Kidney epithelial cell (primary cell): ENCODE measurements around the gene WDR89. TPM values are rescaled to one million over a fixed set of nuclear protein-coding genes. Genes with fewer than 3 reads are reported as not detected.

Experiments used
- DNase-seq: peaks from one replicate; pipeline ENCODE4 v3.0.0-alpha.2; 2010; ENCODE audit warnings: low read depth
- H3K27me3 ChIP-seq: 2 replicates; pipeline ENCODE4 v1.6.0; 2011; ENCODE audit warnings: low read length; ENCODE audit not compliant: control insufficient read depth, insufficient read depth
- H3K36me3 ChIP-seq: 2 replicates; pipeline ENCODE4 v1.5.1; 2011; ENCODE audit warnings: low read length; ENCODE audit not compliant: control insufficient read depth, insufficient read depth
- H3K4me3 ChIP-seq: 2 replicates; pipeline ENCODE4 v1.5.1; 2011; ENCODE audit warnings: low read depth, mild to moderate bottlenecking, control low read depth, low read length
- CTCF ChIP-seq: IDR thresholded peaks from 2 replicates; pipeline ENCODE4 v1.5.1; 2011; ENCODE audit warnings: mild to moderate bottlenecking, moderate library complexity, low read length, control low read depth, inconsistent platforms; ENCODE audit not compliant: insufficient read depth, poor library complexity, severe bottlenecking
- total RNA-seq: library from RNA; depleted of rRNA; stranded (reverse); fragments of >200 nt; gene quantifications from 2 replicates; pipeline ENCODE4 v1.2.3, GENCODE V29; 2015

Gene WDR89
- total RNA-seq, 1 donor from 2014 or later, result 12.2 TPM

- TF ChIP-seq CTCF, result no peak
- no peak for DNase-seq
- no peak overlapping the region for H3K4me3 ChIP-seq
- no peaks in the 10 kb centered on the region for H3K36me3 ChIP-seq
- no peaks in the 10 kb centered on the region for H3K27me3 ChIP-seq
Observed at GRCh38 chr14:63652406-63652805, 10.7 kb upstream of the WDR89 start.

- no peak overlapping the region for H3K4me3 ChIP-seq
- TF ChIP-seq CTCF, result no peak
- H3K27me3 ChIP-seq, result no peaks in the 10 kb centered on the region
- H3K36me3 ChIP-seq, result no peaks in the 10 kb centered on the region
- DNase-seq, result no peak
Observed at GRCh38 chr14:63650256-63650952, 8.7 kb upstream of the WDR89 start.

GRCh38 chr14:63647696-63648410 lies 6.2 kb upstream of the WDR89 start:
- Histone ChIP-seq H3K27me3 (no peaks in the 10 kb centered on the region), H3K4me3 (no peak overlapping the region), H3K36me3 (no peaks in the 10 kb centered on the region)
- TF ChIP-seq CTCF, result no peak
- no peak for DNase-seq

- H3K4me3 ChIP-seq, result no peak overlapping the region
- no peaks in the 10 kb centered on the region for H3K27me3 ChIP-seq
- H3K36me3 ChIP-seq, result no peaks in the 10 kb centered on the region
- DNase-seq, result no peak
- TF ChIP-seq CTCF, result no peak
Observed at GRCh38 chr14:63644741-63645140, 3.1 kb upstream of the WDR89 start.

- DNase-seq, result no peak
Observed at GRCh38 chr14:63642656-63643382, 1.1 kb upstream of the WDR89 start.

More at GRCh38 chr14:63642656-63643382, 1.1 kb upstream of the WDR89 start:
- H3K27me3 ChIP-seq, result no peaks in the 10 kb centered on the region
- no peak for TF ChIP-seq CTCF
- H3K4me3 ChIP-seq, result peak overlapping the region; percentile 52
- H3K36me3 ChIP-seq, result no peaks in the 10 kb centered on the region
